Hippocampal formation (tissue), 2 donors: Measurements from ENCODE around the gene CMTM8.

Source experiments
- DNase-seq, 2 donors: peaks; one replicate each; lab custom pipeline; 2025; lab: John Stamatoyannopoulos, UW

The CMTM8 gene

DNA sequence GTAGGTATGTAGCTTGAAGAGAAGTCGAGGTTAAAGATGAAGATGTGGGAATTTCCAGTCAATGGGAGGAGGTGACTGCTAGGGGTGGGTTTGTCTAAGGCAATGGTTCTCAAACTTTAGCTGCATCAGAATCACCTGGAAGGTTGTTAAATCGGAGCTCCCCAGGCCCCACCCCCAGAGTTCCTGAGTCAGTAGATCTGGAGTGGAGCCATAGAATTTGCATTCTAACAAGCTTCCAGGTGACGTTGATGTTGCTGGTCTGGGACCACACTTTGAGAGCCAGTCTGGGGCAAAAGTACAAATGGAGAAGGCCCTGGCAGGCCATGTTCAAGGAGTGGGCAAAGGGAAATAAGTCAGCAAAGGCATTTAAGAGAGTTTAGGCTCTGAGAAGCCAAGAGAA, 69.1 kb downstream of the CMTM8 start:
- no peak for DNase-seq

DNA sequence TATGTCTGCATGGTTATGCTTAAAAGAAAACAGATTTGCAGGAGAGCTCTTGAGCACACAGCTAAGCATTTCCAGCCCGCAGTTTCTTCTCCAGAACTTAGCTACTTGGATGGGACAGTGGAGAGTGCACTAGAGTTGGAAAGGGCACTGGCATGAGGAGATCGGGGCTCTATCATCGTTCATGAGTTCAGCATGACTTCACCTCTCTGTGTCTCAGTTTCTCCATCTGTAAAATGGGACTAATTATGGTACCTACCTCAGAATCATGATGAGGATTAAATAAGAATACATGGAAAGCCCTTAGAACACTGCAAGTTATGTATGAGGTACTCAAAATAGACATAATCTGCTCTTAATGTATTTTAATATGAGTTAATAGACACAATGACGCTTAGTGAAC, 69.9 kb downstream of the CMTM8 start:
- no peak for DNase-seq

DNA sequence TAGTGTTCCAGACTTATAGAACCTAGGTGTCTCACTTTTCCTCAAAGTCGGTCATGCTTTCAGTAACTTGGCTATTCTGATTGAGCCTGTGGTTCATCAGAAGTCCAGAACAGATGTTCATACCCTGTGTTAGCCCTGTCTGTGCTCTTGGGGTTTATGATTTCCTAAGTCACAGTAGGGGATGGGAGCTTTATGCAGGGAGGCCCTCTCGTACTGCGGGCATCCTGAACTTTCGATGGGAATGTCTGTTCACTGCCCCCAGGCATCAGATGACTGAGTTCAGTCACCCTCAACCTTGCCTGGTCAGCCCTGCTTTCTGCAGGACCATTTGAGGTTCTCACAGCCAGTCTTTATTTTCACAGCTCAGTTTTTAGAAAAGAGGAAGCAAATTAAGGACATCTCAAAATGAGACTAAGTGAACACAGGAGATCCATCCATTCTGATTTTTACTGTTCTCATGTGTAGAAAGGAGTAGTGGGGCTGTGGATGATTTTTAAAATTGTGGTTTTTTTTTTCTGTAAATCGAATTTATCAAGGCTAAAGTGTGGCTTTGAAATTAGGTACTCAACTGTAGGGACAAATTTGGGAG, 71.3 kb downstream of the CMTM8 start:
- DNase-seq = no peak

DNA sequence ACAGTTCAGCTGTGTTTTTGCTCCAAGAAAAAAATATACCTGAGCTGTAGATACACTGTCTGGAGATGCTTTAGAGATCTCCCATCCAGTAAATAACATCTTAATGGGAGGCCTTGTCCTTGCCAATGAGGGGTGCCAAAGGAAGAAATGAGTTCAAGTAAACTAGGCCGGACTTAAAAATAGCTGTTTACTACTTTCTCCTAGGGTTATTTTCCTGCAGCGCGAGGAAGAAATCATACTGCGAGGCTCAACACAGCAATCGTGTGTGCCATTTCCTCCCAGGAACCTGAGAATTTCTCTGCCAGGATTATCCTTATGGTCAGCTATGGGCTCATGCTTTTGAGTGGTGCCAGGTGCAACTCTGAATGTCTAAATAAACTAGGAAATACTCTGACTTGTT, 71.9 kb downstream of the CMTM8 start:
- DNase-seq = no peak

DNA sequence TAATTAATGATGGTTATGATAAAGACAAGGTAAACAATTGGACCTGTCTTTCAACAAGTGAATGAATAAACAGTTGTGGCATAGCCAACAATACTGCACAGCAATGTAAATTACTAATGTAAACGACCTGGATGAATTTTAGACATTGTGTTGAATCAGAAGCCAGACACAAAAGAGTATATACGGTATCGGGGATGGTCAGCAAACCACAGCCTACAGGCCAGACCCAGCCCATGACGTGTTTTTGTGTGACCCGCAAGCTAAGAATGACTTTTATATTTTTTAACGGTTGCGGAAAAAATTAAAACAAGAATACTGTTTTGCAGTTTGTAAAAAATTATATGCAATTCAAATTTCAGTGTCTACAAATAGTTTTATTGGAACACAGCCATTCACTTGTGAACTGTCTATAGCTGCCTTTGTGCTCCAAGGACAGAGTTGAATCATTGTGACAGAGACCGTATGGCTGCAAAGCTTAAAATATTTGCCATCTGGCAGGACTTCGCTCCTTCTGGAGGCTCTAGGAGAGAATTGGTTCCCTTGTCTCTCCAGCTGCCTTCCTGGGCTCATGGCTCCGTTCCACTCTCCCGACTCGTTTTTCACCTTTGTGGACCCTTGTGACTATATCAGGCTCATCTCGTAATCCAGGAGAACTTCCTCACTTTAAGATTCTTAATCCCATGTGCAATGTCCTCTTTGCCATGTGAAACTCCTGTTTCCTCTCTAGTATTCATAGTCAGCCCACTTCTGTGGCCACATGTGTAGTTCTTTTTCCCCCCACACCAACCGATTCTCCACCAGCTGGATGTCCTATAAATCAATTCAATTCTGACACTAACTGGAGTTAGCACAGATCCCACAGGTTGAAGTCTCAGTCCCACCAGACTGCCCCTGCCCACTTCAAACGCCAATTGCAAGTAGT, 72.7 kb downstream of the CMTM8 start:
- DNase-seq = peak in 1 of 2 donors; percentile 18

DNA sequence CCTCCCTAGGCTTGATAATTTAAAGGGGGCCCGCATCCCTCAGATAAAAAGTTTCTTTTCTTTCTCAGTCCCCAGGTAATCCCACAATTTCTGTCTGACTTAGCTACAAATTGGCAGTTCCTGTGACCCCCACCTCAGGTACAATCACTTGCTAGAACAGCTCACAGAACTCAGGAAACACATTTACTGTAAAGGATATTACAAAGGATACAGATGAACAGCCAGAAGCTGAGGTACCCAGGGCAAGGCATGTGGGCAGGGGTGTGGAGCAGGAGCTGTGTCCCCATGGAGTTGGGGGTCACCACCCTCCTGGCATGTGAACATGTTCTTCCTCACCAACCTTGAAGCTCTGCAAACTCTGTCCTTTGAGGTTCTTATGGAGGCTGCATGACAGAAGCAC, 73.8 kb downstream of the CMTM8 start:
- no peak for DNase-seq

DNA sequence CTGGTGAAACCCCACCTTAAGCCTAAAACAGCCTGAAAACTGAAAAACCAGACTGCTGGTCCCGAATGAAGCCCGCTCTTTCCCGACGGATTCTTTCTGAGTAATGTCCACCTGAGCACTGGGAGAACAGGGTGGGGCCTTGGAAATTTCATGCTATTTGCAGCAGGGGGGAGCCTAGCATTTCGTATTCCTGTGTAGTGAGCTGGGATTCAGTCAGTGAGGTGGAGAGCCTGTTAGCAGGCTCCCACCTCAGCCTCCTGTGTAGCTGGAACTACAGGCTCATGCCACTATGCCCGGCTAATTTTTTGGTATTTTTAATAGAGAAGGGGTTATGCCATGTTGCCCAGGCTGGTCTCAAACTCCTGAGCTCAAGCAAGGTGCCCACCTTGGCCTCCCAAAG, 74.7 kb downstream of the CMTM8 start:
- DNase-seq = no peak

DNA sequence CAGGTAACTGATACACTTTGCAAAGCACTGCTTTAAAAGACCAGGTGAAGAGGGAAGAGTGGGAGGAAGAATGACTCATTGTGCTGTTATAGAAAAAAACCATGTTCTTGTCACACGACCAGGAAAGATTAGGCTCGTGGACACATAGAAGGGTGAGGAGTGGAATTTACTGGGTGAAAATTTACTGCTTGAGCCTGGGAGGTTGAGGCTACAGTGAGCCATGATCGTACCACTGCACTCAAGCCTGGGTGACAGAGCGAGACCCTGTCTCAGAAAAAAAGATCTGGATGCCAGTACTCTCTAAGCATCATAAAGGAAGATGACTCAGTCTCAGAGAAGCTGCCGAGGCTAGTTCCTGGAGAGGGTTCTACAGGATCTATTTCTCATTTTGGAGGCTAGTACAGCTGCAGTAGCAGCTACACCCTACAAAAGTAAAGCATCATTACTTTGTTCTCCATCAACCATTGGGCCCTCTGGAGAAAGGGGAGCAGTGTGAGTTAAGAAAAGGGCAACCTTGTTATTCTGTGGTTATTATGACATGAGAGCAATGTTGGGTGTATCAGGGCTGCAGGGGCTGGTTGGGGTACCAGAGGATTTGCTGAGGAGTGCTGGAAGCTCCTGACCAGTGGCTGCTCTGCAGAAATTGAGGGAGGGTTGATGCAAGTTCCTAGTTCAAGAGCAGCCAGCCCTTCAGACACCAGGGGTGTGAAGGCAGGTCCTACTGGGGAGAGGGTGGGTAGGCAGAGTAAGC, 75.4 kb downstream of the CMTM8 start:
- peak in 1 of 2 donors; percentile 9 for DNase-seq

DNA sequence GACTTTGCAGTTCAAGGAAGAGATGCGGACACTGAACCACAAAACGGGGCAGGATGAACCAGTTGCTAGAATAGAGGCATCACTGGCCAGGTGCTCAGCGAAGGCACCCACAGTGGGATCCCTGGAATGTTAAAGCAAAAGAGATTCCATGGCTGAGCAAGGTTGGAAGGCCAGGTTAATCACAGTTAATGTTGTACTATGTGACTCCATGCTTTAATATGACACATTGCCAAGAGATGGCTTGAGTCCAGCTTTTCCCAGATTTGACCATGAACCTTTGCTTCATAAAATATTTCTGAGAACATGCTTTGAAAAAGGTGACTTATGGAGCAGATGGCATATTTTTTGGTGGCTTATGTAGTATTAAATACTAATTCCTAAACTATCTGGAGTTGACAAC, 77.0 kb downstream of the CMTM8 start:
- no peak for DNase-seq

DNA sequence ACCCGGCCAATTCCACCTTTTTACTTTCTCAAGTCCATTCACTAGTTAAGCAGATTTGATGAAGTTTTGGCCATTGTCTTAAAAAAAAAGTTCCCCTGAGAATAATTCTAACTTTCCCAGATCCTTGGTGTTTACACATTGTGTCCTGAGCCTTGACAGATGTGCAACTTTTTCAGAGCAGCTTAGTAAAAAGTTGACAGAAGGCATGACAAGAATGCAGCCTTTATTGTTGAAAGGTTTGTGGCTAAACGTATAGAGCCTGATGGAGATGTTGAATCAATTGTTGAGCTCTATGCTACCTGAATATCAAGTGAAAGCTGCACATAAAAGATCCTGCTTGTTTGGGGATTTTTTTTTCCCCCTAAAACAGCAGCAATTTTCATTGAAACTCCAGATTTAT, 77.8 kb downstream of the CMTM8 start:
- DNase-seq = no peak

DNA sequence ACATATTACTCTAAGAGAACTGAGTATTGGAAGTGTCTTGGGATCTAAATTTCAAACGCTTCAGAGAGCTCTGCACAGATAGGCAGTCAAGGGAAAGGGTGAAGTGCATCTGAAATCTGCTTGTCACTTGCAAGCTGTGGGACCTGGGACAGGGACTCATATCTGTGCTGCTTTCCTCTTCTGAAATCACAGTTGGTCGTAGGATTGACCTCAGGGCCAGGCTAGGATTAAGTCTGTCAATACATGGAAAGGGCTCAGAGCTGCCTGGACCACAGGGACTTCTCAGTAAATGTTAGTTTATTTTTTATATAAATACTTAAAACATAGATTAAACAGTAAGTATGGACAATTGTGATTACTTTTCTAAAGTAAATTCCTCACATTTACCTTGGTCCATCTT, 78.5 kb downstream of the CMTM8 start:
- no peak for DNase-seq

DNA sequence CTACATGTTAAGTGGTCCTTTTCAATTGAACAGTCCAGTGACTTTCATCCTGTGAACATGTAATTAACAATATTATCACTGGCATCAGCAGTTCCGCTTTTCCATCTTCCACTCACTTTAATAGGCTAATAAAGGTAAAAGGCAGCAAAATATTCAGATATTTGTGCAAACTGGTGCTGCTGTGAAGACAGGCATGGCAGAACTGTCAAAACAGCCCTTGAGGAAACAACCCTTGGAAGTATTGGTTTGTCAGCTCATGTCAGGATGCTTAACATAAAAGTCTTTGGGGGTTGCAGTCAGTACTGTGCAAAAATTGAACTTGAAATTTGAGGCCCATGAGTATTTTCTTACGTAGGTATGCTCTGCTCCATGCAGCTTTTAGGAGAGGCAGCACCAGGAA, 81.1 kb downstream of the CMTM8 start:
- DNase-seq = no peak

DNA sequence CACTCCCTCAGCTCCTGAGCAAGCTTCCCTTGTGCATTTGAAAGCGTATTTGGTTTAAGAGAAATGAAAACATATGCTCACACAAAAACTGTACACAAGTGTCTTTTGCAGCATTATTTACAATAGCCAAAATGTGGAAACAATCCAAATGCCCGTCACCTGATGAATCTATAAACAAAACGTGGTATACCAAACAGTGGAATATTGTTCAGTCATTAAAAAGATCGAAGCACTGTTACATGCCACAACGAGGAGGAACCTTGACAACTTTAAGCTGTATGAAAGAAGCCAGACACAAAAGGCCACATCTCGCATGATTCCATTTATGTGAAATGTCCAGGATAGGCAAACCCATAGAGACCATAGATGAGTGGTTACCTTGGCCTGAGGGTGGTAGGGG, 81.6 kb downstream of the CMTM8 start:
- DNase-seq = no peak

DNA sequence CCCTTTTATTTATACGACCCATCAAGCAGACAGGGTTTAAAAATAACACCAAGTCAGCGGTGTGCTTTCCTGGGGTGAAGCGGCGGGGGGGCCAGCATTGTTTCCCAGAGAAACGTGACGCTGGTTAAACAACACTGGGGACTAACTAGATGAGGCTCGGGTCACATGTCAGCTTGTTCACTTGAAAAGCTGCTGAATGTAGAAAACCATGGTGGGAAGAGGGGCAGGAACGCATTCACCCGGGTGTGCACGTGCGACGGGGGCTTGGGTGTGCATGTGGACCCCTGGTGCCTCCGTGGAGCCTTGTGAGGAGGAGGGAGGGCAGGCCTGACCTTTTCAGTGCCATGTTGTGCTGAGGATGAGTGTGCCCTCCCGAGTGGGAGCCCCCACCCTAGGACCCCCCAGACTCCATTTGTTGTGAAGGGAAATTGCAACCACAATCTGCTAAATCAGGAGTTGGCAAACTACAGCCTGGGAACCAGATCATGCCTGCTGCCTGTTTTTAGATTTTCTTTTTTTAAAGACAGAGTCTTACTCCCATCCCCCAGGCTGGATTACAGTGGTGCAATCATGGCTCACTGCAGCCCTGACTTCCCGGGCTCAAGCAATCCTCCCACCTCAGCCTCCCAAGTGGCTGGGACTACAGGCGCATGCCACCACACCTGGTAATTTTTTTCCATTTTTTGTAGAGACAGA, 82.8 kb downstream of the CMTM8 start:
- DNase-seq = no peak

DNA sequence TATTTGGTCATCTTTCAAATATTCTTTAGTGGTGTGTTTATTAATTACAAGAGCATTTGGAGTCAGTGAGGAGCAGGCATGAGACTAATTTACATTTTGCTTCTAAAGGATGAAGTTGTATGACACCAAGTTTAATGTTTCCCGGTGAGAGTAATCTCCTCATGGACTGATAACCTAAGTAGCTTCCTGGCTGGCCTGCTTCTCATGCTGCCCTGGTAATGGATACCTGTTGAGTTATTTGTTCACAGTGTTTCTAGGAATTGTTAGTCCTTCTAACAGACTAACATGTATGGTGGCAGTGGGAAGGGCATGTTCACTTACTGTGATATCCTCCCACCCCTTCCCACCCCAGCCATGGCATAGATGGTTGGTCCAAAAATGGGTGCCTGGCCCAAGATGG, 83.8 kb downstream of the CMTM8 start:
- no peak for DNase-seq

DNA sequence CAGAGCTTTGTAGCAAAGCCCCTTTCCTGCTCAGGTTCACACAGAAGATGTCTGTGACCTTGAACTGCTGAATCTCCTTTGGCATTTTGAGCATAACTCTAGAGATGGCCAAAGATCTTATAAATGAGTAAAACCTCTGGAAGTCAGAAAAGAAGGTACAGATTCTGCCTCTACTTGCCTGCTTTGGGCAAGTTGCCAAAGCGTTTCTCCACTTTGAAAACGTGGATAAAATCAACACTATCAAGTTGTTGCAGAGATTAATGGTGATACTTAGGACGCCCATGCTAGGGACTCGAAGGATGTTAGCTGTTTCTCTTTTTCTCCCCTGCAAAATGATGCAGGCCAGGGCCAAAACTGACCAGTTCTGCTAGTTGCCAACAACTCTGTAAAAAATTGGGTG, 85.1 kb downstream of the CMTM8 start:
- no peak for DNase-seq

DNA sequence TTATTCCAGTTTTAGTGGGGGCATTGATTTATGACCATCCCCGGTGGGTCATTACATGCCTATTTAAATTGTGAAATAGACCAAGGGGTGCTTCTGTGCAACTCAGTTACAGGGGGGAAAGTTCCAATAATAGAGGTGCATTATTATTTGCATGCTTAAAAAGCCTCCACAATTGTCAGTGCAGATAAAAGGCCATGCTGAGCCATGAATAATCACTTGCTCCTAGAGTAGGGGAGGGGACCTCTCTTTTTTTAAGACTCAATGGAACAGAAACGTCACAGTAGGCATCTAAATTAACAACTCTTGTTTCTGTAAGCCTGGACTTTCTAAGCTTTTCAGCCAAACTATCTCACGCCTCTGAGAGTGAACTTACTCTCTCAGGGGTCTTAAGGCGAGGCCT, 86.7 kb downstream of the CMTM8 start:
- no peak for DNase-seq

DNA sequence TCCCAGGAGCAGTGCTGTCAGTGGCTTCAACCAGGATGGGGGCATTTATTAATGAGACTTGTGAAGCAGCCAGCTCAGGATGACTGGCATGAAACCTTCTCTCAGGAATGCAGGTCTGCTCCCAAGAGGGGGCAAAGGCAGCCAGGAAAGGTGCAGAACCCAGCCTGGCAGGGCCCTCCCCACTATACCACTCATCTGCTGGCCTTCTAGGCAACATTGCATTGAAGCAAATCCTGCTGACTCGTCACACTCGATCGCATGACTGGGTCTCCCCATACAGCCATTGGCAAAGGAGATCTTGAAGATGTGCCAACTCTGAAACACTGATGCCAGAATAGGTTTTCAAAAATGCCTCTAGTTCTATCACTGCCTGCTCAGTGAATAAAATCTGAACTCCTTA, 87.4 kb downstream of the CMTM8 start:
- no peak for DNase-seq

DNA sequence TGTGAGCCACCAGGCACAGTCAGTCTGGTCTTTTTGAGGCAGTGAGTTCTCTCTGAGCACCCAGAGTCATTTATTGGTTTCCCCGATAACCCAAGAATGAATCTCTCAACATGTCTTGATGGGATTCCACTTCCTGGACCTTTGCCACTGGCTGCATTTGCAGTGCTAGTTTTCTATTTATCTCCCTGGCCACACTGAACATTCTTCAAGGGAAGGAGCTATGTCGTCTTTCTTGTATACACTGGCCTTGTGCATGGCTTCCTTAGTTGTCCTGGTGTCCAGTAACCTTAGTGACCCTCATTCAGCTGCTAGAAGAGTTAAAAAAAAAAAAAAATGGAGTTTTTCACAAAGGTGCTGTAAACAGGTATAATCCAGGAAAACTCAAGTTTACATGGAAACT, 88.3 kb downstream of the CMTM8 start:
- DNase-seq = no peak

DNA sequence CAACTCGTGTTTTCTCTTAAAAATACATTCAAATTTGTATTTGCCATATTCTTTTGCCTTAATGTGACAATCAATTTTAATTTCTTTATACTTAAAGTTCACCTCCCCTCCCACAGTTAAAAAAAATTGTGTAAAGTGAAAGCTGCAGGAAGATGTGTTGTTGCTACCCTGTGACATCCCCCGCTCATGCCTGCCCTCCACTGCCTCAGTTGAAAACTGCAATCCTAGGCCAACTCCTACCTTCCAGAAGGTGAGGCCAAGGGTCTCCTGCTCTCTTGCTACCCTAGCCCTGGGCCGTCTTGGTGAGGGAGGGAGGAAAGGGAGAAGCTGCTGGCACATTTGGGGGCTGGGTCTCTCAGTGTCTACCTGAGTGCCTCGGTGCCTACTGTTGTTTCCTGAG, 96.2 kb downstream of the CMTM8 start:
- DNase-seq = no peak

DNA sequence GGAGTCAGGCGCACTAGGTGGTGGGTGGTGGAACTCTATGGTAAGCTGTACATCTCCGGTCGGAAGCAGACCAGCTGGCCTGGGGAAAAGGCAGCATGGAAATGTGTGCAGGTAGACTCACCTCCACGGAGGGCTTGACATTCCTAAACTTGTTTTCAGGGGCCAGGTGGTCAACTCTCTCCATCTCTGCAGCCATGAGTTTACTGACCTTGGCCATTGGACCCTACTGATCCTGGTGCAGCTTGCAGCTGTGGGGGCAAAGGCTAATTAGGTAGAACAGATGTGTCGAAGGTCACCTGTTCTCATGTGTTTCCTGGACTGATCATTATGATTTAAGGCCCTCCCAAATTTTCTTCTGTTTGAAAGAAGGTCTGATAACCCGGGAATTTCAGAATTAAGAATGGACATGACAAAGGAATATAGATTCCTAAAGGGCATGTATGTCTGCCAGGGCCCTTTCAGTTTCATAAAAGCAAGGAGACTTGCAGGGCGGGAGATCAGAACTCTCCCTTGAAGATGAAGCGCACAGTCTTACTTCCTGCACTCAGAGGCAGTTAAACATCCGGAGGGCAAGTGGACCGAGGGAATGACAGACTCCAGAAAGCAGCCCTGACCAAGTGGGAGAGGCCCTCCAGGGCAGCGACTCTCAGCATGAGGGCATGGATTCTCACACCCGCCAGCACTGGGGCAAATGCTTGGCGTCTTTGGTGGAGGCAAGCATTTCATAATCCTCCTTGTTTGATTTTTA, 97.1 kb downstream of the CMTM8 start:
- no peak for DNase-seq

DNA sequence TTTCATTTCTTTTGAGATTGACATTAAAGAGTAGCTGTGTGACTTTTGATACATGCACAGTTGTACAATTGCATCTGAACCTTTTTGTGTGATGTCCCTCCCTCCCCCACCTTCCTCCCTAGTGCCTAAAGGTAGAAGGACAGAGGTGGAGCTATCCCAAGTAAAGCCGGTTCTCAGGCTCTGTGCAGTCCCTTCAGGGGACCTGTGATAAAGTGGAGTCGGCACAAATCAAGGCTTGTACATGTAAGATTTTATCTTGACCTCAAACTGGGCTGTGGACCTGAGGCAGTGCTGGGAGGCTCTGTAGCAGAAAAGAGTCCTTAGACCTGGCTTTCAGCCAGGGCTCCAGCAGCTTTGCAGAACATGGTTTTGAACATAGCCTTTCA, 97.6 kb downstream of the CMTM8 start:
- no peak for DNase-seq
